HG03159 (cell line): ENCODE results near the gene C6orf15.

ENCODE experiments used
- ATAC-seq: cut with Tn5 transposase; IDR thresholded peaks from one replicate; pipeline ENCODE4 v1.9.1; 2021; ENCODE audit warnings: mild to moderate bottlenecking, moderate library complexity; ENCODE audit not compliant: unreplicated experiment

C6orf15 gene

DNA sequence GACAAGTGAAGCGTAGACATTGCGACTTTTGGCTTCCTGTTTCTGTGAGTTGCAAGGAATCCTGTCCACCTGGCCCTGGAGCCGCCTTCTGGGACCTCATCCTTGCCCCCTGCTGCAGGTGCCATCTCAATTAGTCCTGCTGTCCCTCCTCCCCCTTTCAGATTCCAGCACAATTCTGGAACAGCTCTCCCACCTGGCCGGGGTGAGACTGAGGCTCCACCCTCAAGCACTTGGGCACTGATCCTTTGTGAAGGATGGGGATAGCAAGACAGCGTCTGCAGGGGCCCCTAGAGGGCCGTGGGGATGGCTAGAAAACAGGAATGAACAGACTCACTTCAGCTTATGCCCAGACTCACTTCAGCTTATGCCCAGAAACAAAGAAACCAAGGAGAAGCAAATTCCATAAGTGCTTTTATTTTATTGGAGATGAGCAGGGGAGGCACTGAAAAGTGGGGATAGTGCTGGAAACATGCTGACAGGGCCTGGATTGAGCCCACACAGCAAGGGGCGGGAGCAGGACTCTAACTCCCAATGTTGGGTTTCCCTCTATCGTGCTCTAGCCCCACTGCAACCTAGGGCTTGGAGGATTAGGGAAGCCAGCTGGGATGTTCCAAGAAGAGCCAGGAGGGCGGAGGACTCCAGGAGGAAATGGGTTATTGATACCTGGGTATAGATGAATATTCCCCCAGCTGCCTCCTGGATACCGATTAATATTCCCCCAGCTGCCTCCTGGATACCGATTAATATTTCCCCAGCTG, 1.4 kb downstream of the C6orf15 start:
- ATAC-seq, result no peak

DNA sequence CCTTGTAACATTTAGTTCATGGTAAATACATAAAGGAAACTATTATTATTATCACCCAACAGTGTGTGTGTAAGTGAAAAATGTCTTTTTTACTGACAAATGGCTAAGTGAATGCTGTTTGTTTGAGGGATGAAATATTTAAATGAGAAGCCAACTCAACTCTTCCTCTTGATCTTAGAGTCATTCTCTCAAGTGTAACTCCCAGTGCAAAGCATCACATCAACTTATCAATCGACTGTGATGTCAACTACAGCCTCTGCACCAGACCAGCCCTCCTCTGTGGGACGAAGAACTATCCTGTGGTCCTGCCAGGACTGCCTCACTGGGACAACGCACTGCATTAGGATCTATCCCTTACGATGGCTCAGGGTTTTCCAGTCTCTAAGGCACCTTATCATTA, 5.3 kb downstream of the C6orf15 start:
- ATAC-seq, result no peak

DNA sequence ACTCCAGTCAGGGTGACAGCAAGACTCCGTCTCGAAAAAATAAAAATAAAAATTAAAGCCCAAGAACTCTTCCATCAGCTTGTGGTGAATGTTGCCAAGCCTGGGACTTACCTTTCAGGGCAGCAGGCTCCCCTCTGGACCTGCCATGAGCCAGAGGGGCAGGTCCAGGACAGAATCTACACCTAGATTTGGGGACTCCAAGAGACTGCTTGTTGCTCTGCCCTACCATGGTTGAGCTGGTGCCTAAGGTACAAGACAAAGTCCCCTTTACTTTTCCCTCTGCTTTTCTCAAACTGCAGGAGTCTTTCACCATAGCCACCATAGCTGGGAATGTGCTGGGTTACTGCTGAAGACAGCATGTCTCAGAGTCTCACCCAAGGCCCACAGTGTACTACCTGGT, 9.2 kb downstream of the C6orf15 start:
- ATAC-seq, result no peak

- no peak for ATAC-seq
Observed at GRCh38 chr6:31098449-31098938, 13.9 kb downstream of the C6orf15 start.

DNA sequence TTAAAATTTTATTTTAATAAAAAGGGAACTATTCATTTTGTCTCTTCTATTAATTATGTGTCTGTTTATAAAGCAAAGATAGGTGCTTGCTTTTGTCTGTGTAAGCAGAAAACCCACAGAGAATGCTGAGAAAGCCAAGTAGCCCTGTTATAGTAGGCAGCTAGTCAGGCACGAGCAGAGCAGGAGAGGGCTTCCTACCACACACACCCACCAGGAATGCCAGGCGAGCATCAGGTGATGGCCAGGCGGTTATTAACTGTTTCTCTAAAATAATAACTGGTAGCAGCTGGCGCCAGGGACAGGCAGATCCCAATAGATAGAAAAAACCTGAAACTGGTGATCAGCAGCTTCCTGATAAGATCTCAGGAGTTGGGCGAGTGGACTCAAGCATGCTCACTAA, 15.7 kb downstream of the C6orf15 start:
- no peak for ATAC-seq

GRCh38 chr6:31096215-31096614, 16.2 kb downstream of the C6orf15 start:
- ATAC-seq, result no peak

- ATAC-seq, result no peak
Observed at GRCh38 chr6:31094389-31094881, 17.9 kb downstream of the C6orf15 start.

- ATAC-seq, result no peak
Observed at GRCh38 chr6:31092769-31093505, 19.4 kb downstream of the C6orf15 start.

DNA sequence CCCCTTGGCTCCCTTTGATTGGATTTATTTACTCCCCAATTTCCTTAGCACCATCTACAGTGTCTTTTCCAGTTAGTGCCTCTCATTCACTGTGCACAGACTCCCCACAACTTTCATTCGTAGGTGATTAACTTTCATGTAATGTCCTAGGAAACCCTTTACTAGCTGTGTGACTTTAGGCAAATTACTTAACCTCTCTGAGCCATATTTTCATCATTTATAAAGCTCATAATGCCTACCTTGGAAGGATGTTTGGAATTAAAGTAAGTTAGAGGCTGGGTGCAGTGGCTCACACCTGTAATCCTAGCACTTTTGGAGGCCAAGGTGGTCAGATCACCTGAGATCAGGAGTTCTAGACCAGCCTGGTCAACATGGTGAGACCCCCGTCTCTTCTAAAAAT, 20.1 kb downstream of the C6orf15 start:
- no peak for ATAC-seq

- ATAC-seq, result no peak
Observed at GRCh38 chr6:31091680-31092079, 20.7 kb downstream of the C6orf15 start.

GRCh38 chr6:31090973-31091364, 21.4 kb downstream of the C6orf15 start:
- ATAC-seq, result no peak

- ATAC-seq, result no peak
Observed at GRCh38 chr6:31090275-31090972, 22.0 kb downstream of the C6orf15 start.

GRCh38 chr6:31087494-31088089, 24.8 kb downstream of the C6orf15 start:
- ATAC-seq, result no peak

DNA sequence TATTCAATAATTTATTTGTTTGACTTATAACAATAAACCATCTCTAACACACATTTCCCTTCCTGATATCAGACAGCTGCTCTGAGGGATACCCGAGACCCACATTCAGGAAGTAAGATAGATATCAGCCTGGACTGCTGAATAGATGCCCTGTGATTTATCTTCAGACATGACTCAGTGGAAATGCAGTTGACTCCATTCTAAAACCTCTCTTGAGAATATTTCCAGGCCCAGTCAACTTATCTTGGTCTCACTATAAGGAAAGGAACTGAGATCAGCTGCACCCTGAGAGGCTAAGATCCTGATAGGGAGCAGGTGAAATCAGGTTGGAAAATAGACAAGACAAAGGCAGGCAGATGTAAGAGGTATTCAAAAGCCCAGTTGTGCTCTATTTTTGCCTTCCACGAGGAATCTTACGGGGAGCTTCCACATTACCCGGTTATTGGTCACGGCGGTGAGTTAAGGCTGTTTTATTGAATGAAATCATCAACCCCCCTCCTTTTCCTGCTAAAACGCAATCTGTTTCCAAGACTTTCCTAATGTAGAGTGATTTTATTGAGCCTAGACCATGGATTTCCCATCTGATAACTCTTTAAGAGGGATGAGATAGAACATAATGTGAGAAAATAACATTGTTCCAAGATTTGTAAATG, 25.5 kb downstream of the C6orf15 start:
- no peak for ATAC-seq

- ATAC-seq, result no peak
Observed at GRCh38 chr6:31083742-31084354, 28.5 kb downstream of the C6orf15 start.

- no peak for ATAC-seq
Observed at GRCh38 chr6:31081872-31082271, 30.5 kb downstream of the C6orf15 start.

GRCh38 chr6:31079656-31080261, 32.6 kb downstream of the C6orf15 start:
- ATAC-seq, result no peak

DNA sequence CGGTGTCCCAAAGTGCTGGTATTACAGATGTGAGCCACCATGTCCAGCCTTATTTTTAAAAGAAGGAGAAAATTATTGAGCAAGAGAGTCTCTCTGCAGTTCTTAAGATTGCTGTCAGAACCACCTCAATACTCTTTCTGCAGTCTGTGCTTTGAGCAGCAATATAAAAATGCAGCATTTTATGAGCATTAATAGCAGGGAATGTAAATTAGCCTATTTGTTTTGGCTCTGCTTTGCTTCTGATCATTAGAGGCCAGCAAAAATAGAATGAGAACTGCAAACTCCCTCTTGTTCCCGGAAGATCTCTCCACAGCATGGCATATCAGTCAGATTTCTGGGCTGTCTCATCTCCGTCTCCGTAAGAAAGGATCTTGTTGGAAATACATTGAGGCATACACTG, 35.8 kb downstream of the C6orf15 start:
- no peak for ATAC-seq

DNA sequence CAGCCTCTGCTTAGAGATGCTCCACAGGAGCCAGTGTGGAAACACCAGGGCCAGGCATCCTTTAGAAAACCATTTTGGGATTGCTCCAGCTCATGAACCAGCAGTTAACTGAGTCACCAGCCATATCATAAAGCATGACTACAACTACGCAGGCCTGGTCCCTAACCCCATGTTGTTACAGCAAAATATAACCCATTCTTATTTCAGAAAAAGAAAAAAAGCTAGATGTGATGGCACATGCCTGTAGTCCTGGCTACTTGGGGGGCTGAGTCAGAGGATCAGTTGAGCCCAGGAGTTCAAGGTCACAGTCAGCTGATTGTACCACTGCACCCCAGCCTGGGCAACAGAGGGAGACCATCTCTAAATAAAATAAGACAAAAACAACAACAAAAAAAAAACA, 36.8 kb downstream of the C6orf15 start:
- ATAC-seq, result no peak

DNA sequence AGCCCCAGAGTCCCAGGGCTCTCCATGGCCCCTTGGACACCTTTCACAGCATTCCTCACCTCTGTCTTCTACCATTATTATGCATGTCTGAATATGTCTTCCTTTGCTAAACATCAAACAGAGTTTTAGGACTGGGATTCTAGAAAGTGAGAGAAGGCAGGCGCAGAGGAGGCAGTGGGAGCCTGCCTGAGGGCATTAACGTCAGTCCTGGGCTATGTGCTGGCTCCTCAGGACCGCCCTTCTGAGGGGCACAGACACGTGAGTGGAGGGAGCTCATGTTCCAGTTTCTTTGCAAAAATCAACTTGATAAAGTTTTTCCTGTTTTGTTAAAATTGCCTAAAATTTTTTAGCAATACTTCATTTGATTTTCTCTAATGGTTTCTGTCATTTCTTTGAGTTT, 38.0 kb downstream of the C6orf15 start:
- no peak for ATAC-seq
